Type B pancreatic cell (in vitro differentiated cells): ENCODE measurements around the gene SELENON. TPM values are rescaled to one million over a fixed set of nuclear protein-coding genes. Genes with fewer than 3 reads are reported as not detected.

Source experiments
- DNase-seq: peaks from one replicate; pipeline ENCODE4 v3.0.0; 2021; ENCODE audit warnings: mixed read lengths; ENCODE audit not compliant: unreplicated experiment; ENCODE audit errors: extremely low spot score
- H3K27ac Mint-ChIP-seq: 2 replicates; pipeline ENCODE4 v1.8.0; 2021; ENCODE audit warnings: mild to moderate bottlenecking, mixed read lengths
- H3K27me3 Mint-ChIP-seq: 2 replicates; pipeline ENCODE4 v1.8.0; 2021; ENCODE audit warnings: mixed read lengths
- H3K36me3 Mint-ChIP-seq: 2 replicates; pipeline ENCODE4 v1.8.0; 2021; ENCODE audit warnings: mixed read lengths
- H3K4me1 Mint-ChIP-seq: one replicate; pipeline ENCODE4 v1.8.0; 2021; ENCODE audit warnings: mixed read lengths; ENCODE audit not compliant: unreplicated experiment
- H3K4me3 Mint-ChIP-seq: 2 replicates; pipeline ENCODE4 v1.8.0; 2021; ENCODE audit warnings: mild to moderate bottlenecking, mixed read lengths
- H3K9me3 Mint-ChIP-seq: 2 replicates; pipeline ENCODE4 v1.8.0; 2021; ENCODE audit warnings: mixed read lengths
- CTCF ChIP-seq: fragments of 200-600 bp; sonication (generic); conservative IDR thresholded peaks from 2 replicates; pipeline ENCODE4 v1.5.0; 2021; ENCODE audit warnings: antibody characterized with exemption, mild to moderate bottlenecking
- total RNA-seq: library from RNA; stranded (reverse); gene quantifications from 2 replicates; pipeline ENCODE4 v1.2.1, GENCODE V29; 2021; ENCODE audit warnings: low replicate concordance

Gene SELENON
- total RNA-seq, 1 donor from 2014 or later, result 68.7 TPM

- TF ChIP-seq CTCF, result no peak
- H3K36me3 Mint-ChIP-seq, result peaks cover 5% of the 10 kb centered on the region
- no peaks in the 10 kb centered on the region for H3K27me3 Mint-ChIP-seq
- H3K4me3 Mint-ChIP-seq, result no peak overlapping the region
- H3K27ac Mint-ChIP-seq, result no peak overlapping the region
- H3K9me3 Mint-ChIP-seq, result no peaks in the 10 kb centered on the region
- DNase-seq, result no peak
- H3K4me1 Mint-ChIP-seq, result peaks cover 21% of the 10 kb centered on the region
Observed at GRCh38 chr1:25805863-25806225, 5.9 kb downstream of the SELENON start.

- TF ChIP-seq CTCF, result no peak
- Mint-ChIP-seq H3K27me3 (no peaks in the 10 kb centered on the region), H3K36me3 (peaks cover 5% of the 10 kb centered on the region), H3K4me3 (no peak overlapping the region), H3K27ac (no peak overlapping the region), H3K9me3 (no peaks in the 10 kb centered on the region), H3K4me1 (peaks cover 21% of the 10 kb centered on the region)
- no peak for DNase-seq
Observed at GRCh38 chr1:25806418-25806817, 6.4 kb downstream of the SELENON start.

GRCh38 chr1:25807480-25808390 is 7.7 kb downstream of the SELENON start:
- TF ChIP-seq CTCF, result no peak
- Mint-ChIP-seq H3K9me3 (no peaks in the 10 kb centered on the region), H3K4me3 (no peak overlapping the region), H3K27me3 (no peaks in the 10 kb centered on the region), H3K4me1 (peaks cover 18% of the 10 kb centered on the region), H3K36me3 (peaks cover 5% of the 10 kb centered on the region), H3K27ac (no peak overlapping the region)
- DNase-seq, result no peak

- no peak for DNase-seq
- Mint-ChIP-seq H3K27me3 (no peaks in the 10 kb centered on the region), H3K27ac (no peak overlapping the region), H3K4me1 (peaks cover 12% of the 10 kb centered on the region), H3K36me3 (peaks cover 5% of the 10 kb centered on the region), H3K9me3 (no peaks in the 10 kb centered on the region), H3K4me3 (no peak overlapping the region)
- TF ChIP-seq CTCF, result no peak
Observed at GRCh38 chr1:25808481-25809244, 8.7 kb downstream of the SELENON start.

GRCh38 chr1:25809283-25809926 is 9.4 kb downstream of the SELENON start:
- no peak overlapping the region for H3K4me3 Mint-ChIP-seq
- H3K27ac Mint-ChIP-seq, result no peak overlapping the region
- TF ChIP-seq CTCF, result no peak
- no peak for DNase-seq
- H3K27me3 Mint-ChIP-seq, result no peaks in the 10 kb centered on the region
- peaks cover 7% of the 10 kb centered on the region for H3K4me1 Mint-ChIP-seq
- peaks cover 5% of the 10 kb centered on the region for H3K36me3 Mint-ChIP-seq
- H3K9me3 Mint-ChIP-seq, result no peaks in the 10 kb centered on the region
